GM12872 (cell line): ENCODE measurements around the gene BDKRB2.

Experiments
- TF ChIP-seq, protein P1 (sequence below): IDR thresholded peaks from 3 replicates; pipeline ENCODE4 v1.5.1; 2011; ENCODE audit warnings: low read depth, mild to moderate bottlenecking, low read length, moderate library complexity; ENCODE audit not compliant: insufficient read depth

BDKRB2 gene

DNA sequence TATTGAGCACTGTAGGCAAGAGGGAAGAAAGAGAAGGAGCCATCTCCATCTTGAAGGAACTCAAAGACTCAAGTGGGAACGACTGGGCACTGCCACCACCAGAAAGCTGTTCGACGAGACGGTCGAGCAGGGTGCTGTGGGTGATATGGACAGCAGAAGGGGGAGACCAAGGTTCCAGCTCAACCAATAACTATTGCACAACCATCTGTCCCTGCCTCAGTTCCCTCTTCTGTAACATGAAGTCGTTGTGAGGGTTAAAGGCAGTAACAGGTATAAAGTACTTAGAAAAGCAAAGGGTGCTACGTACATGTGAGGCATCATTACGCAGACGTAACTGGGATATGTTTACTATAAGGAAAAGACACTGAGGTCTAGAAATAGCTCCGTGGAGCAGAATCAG, 37.5 kb downstream of the BDKRB2 start:
- TF ChIP-seq, protein P1, sequence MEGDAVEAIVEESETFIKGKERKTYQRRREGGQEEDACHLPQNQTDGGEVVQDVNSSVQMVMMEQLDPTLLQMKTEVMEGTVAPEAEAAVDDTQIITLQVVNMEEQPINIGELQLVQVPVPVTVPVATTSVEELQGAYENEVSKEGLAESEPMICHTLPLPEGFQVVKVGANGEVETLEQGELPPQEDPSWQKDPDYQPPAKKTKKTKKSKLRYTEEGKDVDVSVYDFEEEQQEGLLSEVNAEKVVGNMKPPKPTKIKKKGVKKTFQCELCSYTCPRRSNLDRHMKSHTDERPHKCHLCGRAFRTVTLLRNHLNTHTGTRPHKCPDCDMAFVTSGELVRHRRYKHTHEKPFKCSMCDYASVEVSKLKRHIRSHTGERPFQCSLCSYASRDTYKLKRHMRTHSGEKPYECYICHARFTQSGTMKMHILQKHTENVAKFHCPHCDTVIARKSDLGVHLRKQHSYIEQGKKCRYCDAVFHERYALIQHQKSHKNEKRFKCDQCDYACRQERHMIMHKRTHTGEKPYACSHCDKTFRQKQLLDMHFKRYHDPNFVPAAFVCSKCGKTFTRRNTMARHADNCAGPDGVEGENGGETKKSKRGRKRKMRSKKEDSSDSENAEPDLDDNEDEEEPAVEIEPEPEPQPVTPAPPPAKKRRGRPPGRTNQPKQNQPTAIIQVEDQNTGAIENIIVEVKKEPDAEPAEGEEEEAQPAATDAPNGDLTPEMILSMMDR, result no peak

DNA sequence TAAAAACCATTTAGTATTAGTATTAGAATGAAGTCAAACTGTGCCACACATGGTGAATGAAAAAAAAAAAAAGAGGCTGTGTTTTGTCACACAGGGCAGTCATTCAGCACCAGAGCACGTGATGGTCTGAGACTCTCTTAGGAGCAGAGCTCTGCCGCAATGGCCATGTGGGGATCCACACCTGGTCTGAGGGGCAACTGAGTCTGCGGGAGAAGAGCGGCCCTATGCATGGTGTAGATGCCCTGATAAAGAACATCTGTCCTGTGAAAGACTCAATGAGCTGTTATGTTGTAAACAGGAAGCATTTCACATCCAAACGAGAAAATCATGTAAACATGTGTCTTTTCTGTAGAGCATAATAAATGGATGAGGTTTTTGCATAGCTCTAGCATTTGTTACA, 39.1 kb downstream of the BDKRB2 start:
- TF ChIP-seq, protein P1, result no peak

DNA sequence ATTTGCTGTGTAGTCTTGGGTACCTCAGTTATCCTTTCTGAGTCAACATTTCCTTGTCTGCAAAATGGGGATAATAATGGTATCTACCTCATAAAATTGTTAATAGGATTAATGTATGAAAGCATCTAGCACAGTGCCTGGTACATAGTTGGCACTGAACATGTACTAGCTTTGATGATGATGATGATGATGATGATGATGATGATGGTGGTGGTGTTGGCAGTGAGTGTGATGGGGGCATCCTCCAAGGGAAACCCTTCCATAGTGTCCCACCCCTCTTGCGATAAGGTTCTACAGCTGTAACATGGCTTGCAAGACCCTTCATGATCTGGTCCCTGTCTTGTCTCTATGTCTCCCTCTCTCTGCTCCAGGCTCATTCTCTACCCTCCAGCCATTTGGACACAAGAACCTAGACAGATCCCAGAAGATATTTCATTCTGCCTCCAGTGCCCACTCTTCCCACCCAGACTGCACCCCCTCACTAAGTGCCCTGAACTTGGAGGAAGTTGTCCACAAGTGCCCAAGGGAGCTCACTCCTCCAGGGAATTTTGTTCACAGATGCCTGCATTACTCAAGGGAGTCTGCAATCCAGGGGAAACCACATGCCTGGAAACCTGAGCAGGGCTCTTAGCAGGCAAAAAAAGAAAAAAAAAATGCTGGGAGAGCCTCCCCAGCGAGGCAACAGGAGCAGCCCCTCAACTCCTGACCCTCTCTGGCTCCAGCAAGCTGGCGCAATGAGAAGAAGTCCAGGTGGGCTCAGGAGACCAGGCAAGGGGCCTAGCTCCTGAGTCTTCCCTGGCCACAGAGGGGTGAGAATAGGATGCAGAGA, 41.3 kb downstream of the BDKRB2 start:
- TF ChIP-seq, protein P1, result no peak

GRCh38 chr14:96246539-96246847, 41.9 kb downstream of the BDKRB2 start:
- TF ChIP-seq, protein P1, result no peak

DNA sequence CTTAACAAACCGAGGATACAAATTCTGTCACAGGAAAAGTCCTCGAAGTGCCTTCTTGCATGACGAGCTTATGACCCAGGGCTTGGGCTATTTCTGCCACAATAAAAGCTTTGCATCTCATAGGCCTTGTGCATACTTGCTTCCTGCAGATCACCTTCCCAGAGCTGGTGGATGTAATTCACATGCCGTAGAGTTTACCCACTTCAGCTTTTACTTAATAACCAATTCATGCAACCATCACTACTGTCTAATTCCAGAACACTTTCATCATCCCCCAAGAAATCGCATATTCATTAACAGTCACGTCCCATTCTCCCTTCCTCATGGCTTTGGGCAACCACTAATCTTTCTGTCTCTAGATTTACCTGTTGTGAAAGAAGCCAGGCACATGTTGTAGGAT, 42.4 kb downstream of the BDKRB2 start:
- TF ChIP-seq, protein P1, result no peak

DNA sequence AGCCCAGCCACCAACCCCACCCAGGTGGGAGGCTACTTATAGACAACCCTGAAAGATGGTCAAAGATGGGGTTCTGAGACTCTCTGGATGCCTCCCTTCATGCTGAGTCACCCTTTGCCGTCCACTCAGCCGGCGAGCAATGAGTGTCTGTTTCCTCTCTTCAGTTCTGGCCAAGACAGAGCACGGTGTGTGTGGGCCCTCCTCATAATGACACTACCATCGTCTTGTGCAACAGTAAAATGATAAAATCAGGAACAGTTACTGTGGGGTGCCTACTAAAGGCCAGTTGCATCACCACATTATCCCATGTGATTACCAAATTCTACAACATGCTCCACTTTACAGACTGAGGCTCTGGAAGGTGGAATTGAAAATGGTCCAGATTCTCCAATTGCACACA, 44.4 kb downstream of the BDKRB2 start:
- TF ChIP-seq, protein P1, result no peak

GRCh38 chr14:96250485-96250884, 45.8 kb downstream of the BDKRB2 start:
- TF ChIP-seq, protein P1, result no peak
